ACC112 (cell line): ENCODE measurements around the gene JPT2.
A peak's percentile ranks its signal among the peaks of the same experiment; 100 is the strongest.

Experiments
- H2AFZ ChIP-seq: fragments of 200-600 bp; sonication (generic); one replicate; pipeline ENCODE4 v1.6.0; 2017; ENCODE audit warnings: antibody characterized with exemption, low read length; ENCODE audit not compliant: unreplicated experiment
- H3K27ac ChIP-seq: fragments of 200-600 bp; sonication (generic); 2 replicates; pipeline ENCODE4 v1.5.1; 2014; ENCODE audit warnings: low read depth, mild to moderate bottlenecking, antibody characterized with exemption, low read length, moderate library complexity
- H3K27me3 ChIP-seq: fragments of 200-600 bp; sonication (generic); 2 replicates; pipeline ENCODE4 v1.6.1; 2014; ENCODE audit warnings: mild to moderate bottlenecking, antibody characterized with exemption, low read length, moderate library complexity, mixed read lengths; ENCODE audit not compliant: insufficient read depth
- H3K36me3 ChIP-seq: fragments of 200-600 bp; sonication (generic); 2 replicates; pipeline ENCODE4 v1.6.1; 2016; ENCODE audit warnings: mild to moderate bottlenecking, antibody characterized with exemption, low read length, moderate library complexity, mixed read lengths; ENCODE audit not compliant: insufficient read depth
- H3K4me1 ChIP-seq: fragments of 200-600 bp; sonication (generic); one replicate; pipeline ENCODE4 v1.6.1; 2016; ENCODE audit warnings: low read length, mixed read lengths; ENCODE audit not compliant: insufficient read depth, unreplicated experiment, control insufficient read depth
- H3K4me3 ChIP-seq: fragments of 200-600 bp; sonication (generic); 2 replicates; pipeline ENCODE4 v1.5.1; 2014; ENCODE audit warnings: mild to moderate bottlenecking, low read depth, low read length
- H3K79me2 ChIP-seq: fragments of 200-600 bp; sonication (generic); one replicate; pipeline ENCODE4 v1.6.0; 2016; ENCODE audit warnings: low read length; ENCODE audit not compliant: control insufficient read depth, unreplicated experiment, insufficient read depth

The JPT2 gene

DNA sequence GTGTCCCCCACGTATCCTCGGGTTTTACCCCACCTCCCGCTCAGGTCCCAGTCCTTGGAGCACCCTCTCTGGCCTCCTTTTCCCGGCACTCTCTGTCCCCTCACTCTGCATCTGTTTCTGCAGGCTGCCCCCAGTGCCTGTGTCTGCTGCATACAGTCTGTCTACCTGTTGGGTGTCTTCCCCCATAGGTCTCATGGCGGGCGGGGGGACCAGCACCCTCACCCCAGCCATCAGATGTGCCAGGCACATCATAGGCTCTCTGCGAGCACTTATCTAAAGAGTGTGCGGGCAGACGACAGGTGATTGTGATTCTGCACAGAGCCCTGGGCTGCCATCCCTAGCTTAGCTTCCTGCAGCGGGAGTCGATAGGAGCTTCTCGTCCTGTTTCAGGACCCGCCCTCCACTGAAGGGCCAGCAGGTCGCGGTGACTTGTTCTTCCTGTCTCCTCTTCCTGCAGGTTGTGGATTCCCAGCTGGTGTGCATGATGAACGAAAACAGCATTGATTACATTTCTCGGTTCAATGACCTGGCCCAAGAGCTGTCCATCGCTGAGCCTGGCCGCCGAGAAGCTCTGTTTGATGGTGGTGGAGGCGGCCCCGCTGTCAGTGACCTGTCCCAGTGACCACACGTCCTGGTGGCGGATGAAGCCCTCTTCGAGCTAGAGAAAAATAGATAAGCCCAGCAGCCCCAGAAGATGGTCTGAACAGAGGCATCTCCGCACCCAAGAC is 4.5 kb upstream of the JPT2 start:
- no peak overlapping the region for H3K27ac ChIP-seq
- no peak overlapping the region for H3K4me3 ChIP-seq
- H3K79me2 ChIP-seq, result peaks cover 3% of the 10 kb centered on the region
- H2AFZ ChIP-seq, result no peak overlapping the region
- peaks cover 12% of the 10 kb centered on the region for H3K4me1 ChIP-seq
- peaks cover 25% of the 10 kb centered on the region; the same call in 1 of the 2 replicates for H3K36me3 ChIP-seq
- no peaks in the 10 kb centered on the region for H3K27me3 ChIP-seq

DNA sequence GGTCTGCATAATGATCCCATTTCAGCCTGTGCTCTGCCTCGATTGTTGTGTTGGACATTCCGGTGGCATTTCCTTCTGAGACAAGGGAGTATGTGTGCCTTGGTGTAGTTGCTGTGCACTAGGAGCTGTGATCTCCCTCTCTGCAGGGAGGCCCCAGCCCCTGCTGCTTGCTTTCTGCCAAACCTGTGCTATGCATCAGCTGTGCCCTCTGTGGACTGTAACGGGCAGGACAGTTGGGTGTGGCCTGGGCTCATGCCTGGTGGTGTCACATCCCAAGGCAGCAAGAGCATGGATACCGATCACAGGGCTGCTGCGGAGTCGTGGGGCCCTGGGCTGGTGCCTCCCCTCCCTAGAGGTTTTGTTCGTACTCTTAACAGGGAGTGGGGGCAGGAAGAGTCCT is 3.8 kb upstream of the JPT2 start:
- H3K36me3 ChIP-seq, result peaks cover 25% of the 10 kb centered on the region; the same call in 1 of the 2 replicates
- H3K27ac ChIP-seq, result no peak overlapping the region
- peaks cover 12% of the 10 kb centered on the region for H3K4me1 ChIP-seq
- H3K79me2 ChIP-seq, result peaks cover 10% of the 10 kb centered on the region
- H3K27me3 ChIP-seq, result no peaks in the 10 kb centered on the region
- no peak overlapping the region for H3K4me3 ChIP-seq
- no peak overlapping the region for H2AFZ ChIP-seq

DNA sequence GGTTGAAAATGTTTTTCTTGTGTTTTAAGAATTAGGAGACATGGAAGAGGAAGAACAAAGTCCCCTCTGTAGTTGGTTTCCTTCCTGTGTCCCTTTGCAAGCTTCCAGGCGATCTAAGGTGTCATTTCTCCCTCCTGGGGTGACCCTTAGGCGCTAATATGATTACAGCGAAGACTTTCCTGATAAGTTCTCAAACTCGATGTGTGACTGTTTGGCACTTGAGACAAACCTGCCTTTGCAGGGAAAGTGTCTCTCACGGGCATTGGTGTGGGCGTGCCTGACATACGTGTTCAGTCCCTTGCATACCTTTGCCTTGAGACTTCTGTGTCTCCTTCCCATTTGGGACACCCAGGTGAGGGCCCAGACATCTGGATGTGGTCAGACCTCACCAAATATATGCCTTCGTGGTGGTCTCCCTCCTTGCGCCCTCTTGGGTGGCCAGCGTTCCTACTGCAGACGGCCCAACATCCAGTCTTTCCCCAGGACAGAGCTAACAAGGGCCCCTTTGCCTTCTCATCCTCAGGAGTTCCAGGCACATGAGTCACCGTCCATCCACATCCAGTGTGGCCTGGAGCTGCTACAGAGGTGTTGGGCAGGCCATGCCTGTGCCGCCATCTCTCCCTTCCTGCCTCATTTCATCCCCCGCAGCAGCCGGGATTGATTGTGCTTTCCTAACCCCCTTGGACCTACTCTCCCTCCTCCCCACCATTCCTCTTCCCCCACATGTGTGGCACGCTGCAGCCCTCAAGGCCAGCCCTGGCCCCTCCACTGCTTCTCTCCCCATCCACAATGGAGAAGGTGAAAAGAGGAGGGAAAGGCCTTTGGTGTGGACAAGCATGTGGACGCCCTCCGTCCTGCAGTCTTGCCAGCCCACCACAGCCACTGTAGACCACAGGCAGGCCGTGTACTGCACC is 3.1 kb upstream of the JPT2 start:
- no peaks in the 10 kb centered on the region for H3K27me3 ChIP-seq
- peaks cover 25% of the 10 kb centered on the region; the same call in 1 of the 2 replicates for H3K36me3 ChIP-seq
- H3K79me2 ChIP-seq, result peaks cover 17% of the 10 kb centered on the region
- no peak overlapping the region for H3K4me3 ChIP-seq
- H3K4me1 ChIP-seq, result peaks cover 12% of the 10 kb centered on the region
- H2AFZ ChIP-seq, result no peak overlapping the region
- H3K27ac ChIP-seq, result no peak overlapping the region

- Histone ChIP-seq H3K36me3 (peaks cover 14% of the 10 kb centered on the region; the same call in 1 of the 2 replicates), H2AFZ (no peak overlapping the region)
Observed at GRCh38 chr16:1676661-1677060, 1.4 kb upstream of the JPT2 start.

GRCh38 chr16:1677339-1677738 is 740 bp upstream of the JPT2 start:
- Histone ChIP-seq H3K27ac (no peak overlapping the region), H3K79me2 (peaks cover 39% of the 10 kb centered on the region), H3K27me3 (no peaks in the 10 kb centered on the region), H3K4me3 (no peak overlapping the region), H2AFZ (no peak overlapping the region), H3K36me3 (peaks cover 8% of the 10 kb centered on the region; the same call in 1 of the 2 replicates), H3K4me1 (peaks cover 12% of the 10 kb centered on the region)

More at GRCh38 chr16:1676661-1677060, 1.4 kb upstream of the JPT2 start:
- H3K27me3 ChIP-seq, result no peaks in the 10 kb centered on the region
- peaks cover 34% of the 10 kb centered on the region for H3K79me2 ChIP-seq
- no peak overlapping the region for H3K27ac ChIP-seq
- peaks cover 12% of the 10 kb centered on the region for H3K4me1 ChIP-seq
- no peak overlapping the region for H3K4me3 ChIP-seq

GRCh38 chr16:1678500-1679098 is 520 bp downstream of the JPT2 start:
- H3K27ac ChIP-seq, result peak overlapping the region; percentile 28; the same call in 1 of the 2 replicates
- no peak overlapping the region for H2AFZ ChIP-seq
- H3K4me3 ChIP-seq, result peak overlapping the region; percentile 93
- H3K36me3 ChIP-seq, result peaks cover 9% of the 10 kb centered on the region; the same call in 1 of the 2 replicates
- peaks cover 51% of the 10 kb centered on the region for H3K79me2 ChIP-seq
- H3K4me1 ChIP-seq, result peaks cover 12% of the 10 kb centered on the region
- H3K27me3 ChIP-seq, result no peaks in the 10 kb centered on the region

GRCh38 chr16:1680361-1680760 is 2.3 kb downstream of the JPT2 start:
- Histone ChIP-seq H2AFZ (no peak overlapping the region), H3K36me3 (peaks cover 13% of the 10 kb centered on the region; the same call in 1 of the 2 replicates), H3K4me1 (peaks cover 1% of the 10 kb centered on the region), H3K27me3 (no peaks in the 10 kb centered on the region), H3K79me2 (peaks cover 66% of the 10 kb centered on the region), H3K27ac (no peak overlapping the region), H3K4me3 (no peak overlapping the region)

GRCh38 chr16:1681032-1681431 is 3.0 kb downstream of the JPT2 start:
- H3K36me3 ChIP-seq, result peaks cover 9% of the 10 kb centered on the region; the same call in 1 of the 2 replicates
- peaks cover 73% of the 10 kb centered on the region for H3K79me2 ChIP-seq
- no peaks in the 10 kb centered on the region for H3K4me1 ChIP-seq
- no peak overlapping the region for H3K27ac ChIP-seq
- no peaks in the 10 kb centered on the region for H3K27me3 ChIP-seq
- no peak overlapping the region for H3K4me3 ChIP-seq
- no peak overlapping the region for H2AFZ ChIP-seq

GRCh38 chr16:1687427-1688316 is 9.6 kb downstream of the JPT2 start:
- Histone ChIP-seq H3K36me3 (peaks cover 20% of the 10 kb centered on the region), H2AFZ (no peak overlapping the region), H3K79me2 (peaks cover 65% of the 10 kb centered on the region), H3K27ac (no peak overlapping the region), H3K27me3 (no peaks in the 10 kb centered on the region), H3K4me3 (no peak overlapping the region), H3K4me1 (peaks cover 25% of the 10 kb centered on the region)
